T47D (cell line): ENCODE data around the gene MTFR1L.

Experiments used
- DNase-seq, 2 experiments: peaks; one replicate each; pipeline versions ENCODE4 v3.0.0 to v3.0.0-alpha.2; 2011 to 2012; ENCODE audit warnings: low read depth in 1 of 2, low spot score in 1 of 2
- JUND ChIP-seq: IDR thresholded peaks from 2 replicates; pipeline ENCODE4 v1.6.1; 2012; ENCODE audit warnings: low read depth
- in situ Hi-C: cut with HindIII; loops from 2 replicates; pipeline ENCODE4 v1.10.0; 2016; ENCODE audit warnings: low sequenced_read_pairs, low pct_unique_long_range_greater_than_20kb

MTFR1L gene

DNA sequence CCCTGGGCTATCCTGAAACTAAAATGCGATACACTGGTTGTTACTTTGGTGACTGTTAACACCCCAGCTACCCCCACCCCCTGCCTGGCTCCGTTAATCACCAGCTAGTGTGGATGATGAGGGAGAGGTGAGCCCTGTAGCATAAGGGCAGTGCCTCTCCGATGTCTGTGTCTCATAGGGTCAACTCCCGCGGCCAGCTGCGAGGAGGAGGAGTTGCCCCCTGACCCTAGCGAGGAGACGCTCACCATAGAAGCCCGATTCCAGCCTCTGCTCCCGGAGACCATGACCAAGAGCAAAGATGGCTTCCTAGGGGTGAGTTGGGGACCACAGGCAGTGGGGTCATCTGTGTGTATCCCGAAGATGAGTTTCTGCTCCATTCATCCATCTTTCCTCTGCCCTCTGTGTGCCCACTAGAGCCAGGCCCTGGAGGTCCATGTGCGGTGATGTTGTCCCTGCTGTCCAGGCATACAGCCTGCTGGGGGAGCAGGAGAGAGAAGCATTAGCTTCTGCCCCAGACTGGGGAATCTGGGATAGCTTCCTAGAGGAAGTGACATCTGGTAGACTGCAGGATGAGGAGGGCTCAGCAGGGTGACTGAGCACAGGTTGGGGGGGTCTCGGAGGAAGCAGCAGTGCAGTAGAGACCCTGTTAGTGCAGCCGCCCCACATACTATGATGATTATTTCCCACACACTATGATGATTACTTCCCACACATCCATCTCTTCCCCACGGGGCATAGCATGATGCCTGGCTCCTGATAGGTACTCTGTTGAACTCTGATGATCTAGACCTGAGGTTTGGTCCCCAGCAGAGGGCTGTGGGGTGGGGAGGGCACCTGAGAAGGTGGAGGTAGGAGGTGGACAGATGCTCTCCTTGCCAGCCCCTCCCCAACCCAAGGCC lies 14.5 kb upstream of the MTFR1L start:
- in situ Hi-C loops = no loop called here
- no peak for DNase-seq
- no peak for TF ChIP-seq JUND

DNA sequence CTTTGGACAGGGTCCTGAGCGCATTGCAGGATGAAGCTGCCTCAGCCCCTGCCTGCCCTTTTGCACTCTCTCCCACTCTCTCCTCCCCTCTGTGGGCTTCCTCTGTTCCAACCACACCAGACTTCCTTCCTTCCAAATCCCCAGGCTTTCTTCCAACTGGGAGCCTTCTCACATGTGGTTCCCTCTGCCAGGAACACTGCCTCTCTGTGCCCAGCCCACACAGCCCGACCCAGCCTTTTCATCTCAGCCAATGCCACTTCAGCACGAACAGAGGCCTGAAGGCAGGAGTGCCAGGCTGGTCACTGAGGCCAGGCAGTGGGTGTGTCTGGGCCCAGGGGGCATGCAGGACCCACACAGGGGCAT lies 13.9 kb upstream of the MTFR1L start:
- DNase-seq = no peak
- in situ Hi-C loops = no loop called here
- no peak for TF ChIP-seq JUND

DNA sequence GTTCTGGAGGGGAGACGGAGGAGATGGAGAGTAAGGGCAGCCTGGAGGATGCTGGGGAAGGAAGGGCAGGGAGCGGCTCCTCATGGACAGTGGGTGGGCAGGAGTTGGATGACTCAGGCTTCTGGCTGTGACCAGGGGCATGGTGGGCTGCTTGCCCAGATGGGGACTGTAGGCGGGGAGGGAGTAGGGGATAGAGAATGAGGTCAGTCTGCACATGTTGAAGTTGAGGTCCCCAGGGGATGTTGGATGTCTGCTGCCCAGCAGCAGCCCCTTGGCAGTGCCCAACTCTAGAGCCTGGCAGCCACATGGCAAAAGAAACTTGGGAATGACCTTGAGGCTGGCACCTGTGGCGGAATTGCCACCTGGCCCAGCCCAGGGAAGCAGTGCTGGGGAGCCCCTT lies 13.3 kb upstream of the MTFR1L start:
- in situ Hi-C loops = no loop called here
- TF ChIP-seq JUND = no peak
- DNase-seq = no peak

DNA sequence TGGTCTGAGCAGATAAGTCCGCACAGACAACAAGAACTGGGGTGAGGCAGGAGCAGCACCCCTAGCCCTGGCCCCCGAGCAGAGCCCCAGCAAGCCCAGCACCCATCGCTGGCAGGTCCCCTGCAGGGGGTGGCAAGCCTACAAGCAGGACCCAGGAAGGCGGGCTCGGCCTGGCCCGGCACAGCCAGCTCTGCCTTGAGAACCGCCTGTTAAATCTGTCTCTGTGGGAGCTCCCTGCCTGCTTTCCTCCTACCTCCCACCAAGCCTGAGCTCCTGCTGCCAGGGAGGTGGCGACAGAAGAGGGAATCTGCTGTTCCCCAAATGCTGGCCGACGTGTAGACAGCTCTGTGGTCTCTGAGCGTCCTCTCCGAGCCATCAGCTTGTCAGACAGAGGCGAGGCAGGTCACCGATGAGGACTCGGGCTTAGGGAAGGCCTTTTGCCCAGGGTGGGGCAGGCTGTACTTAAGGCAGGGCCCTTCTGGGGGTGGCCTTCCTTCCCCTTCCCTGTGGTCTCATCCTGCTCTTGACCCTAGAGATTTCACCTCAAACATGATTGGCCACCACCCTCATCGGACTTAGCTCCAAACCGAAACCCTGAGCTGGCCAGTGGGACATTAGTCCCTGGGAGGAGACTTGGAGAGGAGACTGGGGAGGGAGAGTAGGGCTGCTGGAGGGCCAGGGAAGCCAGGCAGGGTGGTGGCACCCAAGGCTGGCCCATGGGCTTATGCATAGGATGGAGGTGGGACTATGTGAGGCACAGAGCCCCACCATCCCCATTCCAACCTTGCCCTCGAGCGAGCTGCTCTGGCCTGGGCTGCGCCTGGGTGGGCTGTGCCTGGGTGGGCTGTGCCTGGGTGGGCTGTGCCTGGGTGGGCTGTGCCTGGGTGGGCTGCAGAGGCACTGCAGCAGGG lies 12.0 kb upstream of the MTFR1L start:
- DNase-seq = no peak
- in situ Hi-C loops = no loop called here
- TF ChIP-seq JUND = no peak

DNA sequence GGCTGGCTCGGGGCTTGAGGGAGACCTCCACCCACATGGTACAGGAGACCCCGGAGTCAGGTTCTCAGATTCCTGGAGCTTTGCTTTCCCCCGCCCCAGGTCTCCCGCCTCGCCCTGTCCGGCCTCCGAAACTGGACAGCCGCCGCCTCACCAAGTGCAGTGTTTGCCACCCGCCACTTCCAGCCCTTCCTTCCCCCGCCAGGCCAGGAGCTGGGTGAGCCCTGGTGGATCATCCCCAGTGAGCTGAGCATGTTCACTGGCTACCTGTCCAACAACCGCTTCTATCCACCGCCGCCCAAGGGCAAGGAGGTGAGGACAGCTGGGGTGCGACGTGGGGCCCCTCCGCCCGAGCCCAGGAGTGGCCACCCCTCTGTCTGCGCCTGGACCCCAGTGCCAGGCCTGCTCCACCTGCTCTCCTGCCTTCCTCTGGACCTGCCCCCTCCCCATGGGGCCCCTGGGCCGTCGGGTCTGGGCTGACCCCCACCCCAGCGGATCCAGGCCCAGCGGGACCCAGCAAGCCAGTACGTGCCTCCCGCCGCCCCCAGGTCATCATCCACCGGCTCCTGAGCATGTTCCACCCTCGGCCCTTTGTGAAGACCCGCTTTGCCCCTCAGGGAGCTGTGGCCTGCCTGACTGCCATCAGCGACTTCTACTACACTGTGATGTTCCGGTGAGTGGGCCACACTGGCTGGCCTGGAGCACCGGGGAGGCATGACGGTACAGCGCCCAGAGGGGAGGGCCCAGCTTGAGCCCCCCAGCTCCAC lies 11.1 kb upstream of the MTFR1L start:
- no peak for TF ChIP-seq JUND
- DNase-seq = no peak
- in situ Hi-C loops = no loop called here

DNA sequence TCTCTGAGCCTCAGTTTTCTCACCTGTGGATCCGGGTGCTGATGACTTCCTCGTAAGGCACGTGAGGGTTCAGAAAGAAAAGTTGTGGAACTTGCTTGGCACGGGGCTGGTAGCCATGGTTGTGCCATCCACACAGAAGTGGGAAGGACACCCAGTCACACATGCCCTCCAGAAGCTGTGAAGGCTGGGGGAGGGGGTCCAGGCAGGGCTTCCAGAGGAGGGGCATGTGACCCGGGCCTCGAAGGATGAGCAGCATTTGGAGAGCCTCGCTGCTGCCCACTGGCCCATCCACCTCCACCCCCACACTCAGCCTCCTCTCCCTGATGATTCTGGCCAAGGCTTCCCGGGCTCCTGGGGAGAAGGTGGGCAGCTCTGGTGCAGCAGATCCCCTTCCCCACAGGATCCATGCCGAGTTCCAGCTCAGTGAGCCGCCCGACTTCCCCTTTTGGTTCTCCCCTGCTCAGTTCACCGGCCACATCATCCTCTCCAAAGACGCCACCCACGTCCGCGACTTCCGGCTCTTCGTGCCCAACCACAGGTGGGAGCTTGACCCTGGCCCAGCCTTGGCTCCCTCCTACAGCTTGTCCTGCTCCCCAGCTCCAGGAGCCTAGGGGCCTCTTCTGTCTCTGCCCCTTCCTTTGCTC lies 10.3 kb upstream of the MTFR1L start:
- peak; percentile 59 to 80 for DNase-seq
- no peak for TF ChIP-seq JUND
- in situ Hi-C loops = no loop called here

DNA sequence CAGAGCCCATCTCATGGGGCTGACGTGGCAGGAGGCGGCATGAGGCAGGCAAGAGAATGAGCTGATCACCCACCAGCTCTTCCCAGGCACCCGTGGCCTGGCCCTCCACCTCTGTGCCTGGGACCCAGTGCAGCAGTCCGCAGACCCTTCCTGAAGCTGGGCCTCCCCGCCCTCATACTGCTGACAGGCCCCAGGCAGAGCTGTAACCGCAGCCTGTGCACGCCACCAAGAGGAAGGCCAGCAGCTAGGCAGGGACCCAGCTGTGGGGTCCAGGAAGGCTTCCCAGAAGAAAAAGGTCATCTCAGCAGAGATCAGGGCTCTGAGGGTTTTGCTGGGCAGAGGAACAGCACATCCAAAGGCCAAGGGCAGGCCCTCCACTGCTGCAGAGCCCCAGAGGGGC lies 9.8 kb upstream of the MTFR1L start:
- TF ChIP-seq JUND = no peak
- no peak for DNase-seq
- in situ Hi-C loops = no loop called here

DNA sequence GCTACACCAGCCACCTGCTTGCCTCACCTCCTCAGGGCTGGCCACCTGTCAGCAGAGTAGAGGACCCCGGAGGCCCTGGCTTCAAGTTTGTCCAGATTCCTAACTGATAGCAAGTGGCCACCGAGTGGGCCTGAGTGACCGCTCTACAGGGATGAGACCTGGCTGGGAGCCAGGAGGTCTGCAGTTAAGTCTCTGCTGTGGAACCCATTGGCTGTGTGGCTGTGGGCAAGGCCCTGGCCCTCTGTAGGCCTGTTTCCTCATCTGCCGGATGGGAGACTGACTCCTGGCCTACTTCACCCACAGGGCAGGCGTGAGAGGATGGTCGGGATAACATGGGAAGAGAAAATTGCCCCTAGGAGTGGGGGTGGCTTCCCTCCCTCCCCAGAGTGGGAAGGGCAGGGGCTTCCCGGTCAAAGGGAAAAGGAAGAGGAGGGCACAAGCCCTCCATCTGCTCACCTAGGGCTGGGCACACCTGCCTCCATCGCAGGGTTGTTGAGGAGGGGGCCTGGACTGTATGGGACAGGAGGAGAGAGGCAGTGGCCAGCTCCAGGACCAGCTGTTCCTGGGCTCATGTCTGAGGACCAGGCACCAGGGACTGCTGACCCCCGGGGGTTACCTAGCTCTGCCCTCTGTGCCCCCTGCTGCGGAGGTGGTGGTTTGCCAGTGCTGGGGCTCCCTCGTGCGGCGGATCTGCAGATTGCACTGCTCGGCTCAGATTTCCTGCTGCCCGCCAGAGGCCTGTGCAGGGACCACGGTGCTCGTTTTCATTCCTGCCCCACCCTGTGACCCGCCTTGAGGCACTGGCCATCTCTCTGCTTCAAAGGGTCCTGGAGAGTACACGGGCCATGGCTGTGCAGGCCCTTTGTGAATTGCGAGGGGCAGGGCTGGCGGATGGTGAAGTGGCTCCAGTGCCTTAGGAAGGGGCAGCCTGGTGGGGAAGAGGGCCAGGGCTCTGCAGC lies 9.1 kb upstream of the MTFR1L start:
- in situ Hi-C loops = no loop called here
- no peak for TF ChIP-seq JUND
- DNase-seq = peak in 1 of 2 experiments; percentile 43

DNA sequence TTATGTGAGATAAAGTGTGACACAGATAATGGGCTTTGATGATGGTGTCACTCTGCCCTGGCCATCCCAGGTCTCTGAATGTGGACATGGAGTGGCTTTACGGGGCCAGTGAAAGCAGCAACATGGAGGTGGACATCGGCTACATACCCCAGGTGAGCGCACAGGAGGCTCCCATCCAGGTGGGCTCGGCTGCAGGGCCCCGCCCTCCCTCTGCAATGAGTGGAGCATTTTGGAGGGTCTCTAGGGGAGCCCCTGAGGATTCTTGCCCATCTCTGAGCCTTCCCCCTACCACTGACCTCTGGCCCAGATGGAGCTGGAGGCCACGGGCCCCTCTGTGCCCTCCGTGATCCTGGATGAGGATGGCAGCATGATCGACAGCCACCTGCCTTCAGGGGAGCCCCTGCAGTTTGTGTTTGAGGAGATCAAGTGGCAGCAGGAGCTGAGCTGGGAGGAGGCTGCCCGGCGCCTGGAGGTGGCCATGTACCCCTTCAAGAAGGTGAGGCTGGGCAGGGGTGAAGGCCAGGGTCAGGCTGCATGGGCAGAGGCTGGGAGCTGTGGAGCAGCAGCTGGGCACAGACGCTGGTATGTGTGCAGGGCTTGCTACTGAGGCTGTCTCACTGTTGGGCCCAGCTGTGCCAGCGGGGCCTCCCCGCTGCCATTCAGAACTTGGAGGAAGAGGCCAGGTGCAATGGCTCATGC lies 8.2 kb upstream of the MTFR1L start:
- no peak for TF ChIP-seq JUND
- DNase-seq = no peak
- in situ Hi-C loops = no loop called here

DNA sequence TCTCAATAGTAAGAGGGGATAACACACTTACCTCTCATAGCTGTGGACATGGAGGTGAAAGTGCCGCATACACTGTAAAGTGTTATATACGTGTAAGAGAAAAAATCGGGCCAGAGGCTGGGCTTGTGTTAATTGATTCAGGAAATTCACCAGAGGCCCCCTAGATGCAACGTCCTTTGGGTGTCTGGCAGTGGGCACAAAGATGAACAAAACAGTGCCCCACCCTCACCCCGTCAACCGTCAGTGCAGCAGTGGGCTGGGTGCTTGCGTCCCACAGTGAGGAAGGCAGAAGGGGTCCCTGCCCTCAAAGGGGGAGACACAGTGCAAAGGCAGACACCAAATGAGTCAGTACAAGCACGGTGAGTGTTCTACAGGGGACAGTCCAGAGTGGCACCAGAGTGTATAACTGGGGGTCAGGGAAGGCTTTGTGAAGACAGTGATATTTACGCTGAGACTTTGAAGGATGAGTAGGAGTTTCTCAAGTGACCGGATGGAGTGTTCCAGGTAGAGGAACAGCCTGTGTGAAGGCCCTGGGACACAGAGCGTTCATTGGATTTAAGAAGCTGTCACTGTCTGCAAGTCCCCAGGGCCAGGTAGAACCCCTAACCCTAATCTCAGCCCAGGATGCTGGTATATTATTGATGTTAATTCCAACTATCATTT lies 6.6 kb upstream of the MTFR1L start:
- in situ Hi-C loops = no loop called here
- DNase-seq = no peak
- TF ChIP-seq JUND = no peak
